Small intestine (tissue), 7 donors: ENCODE measurements around the gene PKNOX2. TPM values are rescaled to one million over a fixed set of nuclear protein-coding genes. Genes with fewer than 3 reads are reported as not detected.
A peak's percentile ranks its signal among the peaks of the same experiment; 100 is the strongest.

Experiments used
- DNase-seq, 2 donors: peaks; one replicate each; pipeline versions ENCODE4 v3.0.0 to v3.0.0-alpha.2; 2013
- FAIRE-seq: peaks from 2 replicates; lab custom pipeline; 2012; peaks lifted over from hg19 to GRCh38; lab: Jason Lieb, UNC
- H3K27ac ChIP-seq, 3 donors: one replicate each; pipeline ENCODE4 v1.5.1; 2013; ENCODE audit warnings: low read length in 2 of 3, mild to moderate bottlenecking in 2 of 3, control low read depth in 1 of 3, inconsistent platforms in 1 of 3, low read depth in 1 of 3, moderate library complexity in 1 of 3
- H3K27me3 ChIP-seq, 3 donors: one replicate each; pipeline ENCODE4 v1.6.1; 2013; ENCODE audit warnings: low read length in 3 of 3, inconsistent platforms in 1 of 3; ENCODE audit not compliant: control insufficient read depth in 3 of 3, insufficient read depth in 3 of 3
- H3K36me3 ChIP-seq, 3 donors: one replicate each; pipeline ENCODE4 v1.6.1; 2013; ENCODE audit warnings: low read length in 3 of 3, inconsistent platforms in 1 of 3, low read depth in 1 of 3, mild to moderate bottlenecking in 1 of 3, moderate library complexity in 1 of 3; ENCODE audit not compliant: control insufficient read depth in 3 of 3, insufficient read depth in 2 of 3
- H3K4me1 ChIP-seq, 3 donors: one replicate each; pipeline ENCODE4 v1.6.1; 2013; ENCODE audit warnings: low read length in 2 of 3, inconsistent platforms in 1 of 3, low read depth in 1 of 3, mild to moderate bottlenecking in 1 of 3, moderate library complexity in 1 of 3; ENCODE audit not compliant: control insufficient read depth in 3 of 3, insufficient read depth in 2 of 3
- H3K4me3 ChIP-seq, 3 donors: one replicate each; pipeline ENCODE4 v1.5.1; 2013; ENCODE audit warnings: low read length in 3 of 3, control low read depth in 1 of 3, inconsistent platforms in 1 of 3, low read depth in 1 of 3, mild to moderate bottlenecking in 1 of 3, moderate library complexity in 1 of 3
- H3K9me3 ChIP-seq, 2 donors: one replicate each; pipeline ENCODE4 v1.6.1; 2013; ENCODE audit warnings: low read depth in 1 of 2, low read length in 1 of 2; ENCODE audit not compliant: control insufficient read depth in 2 of 2, insufficient read depth in 1 of 2
- WGBS, 3 donors: extraction: QIAGEN DNeasy Blood & Tissue Kit; methylation state at CpG; one replicate each; pipeline ENCODE4 v1.1.7; 2013; 5-methylcytosine and 5-hydroxymethylcytosine counted together
- polyA plus RNA-seq, 4 donors: library from polyadenylated mRNA; stranded (reverse) in 3 of 4; unstranded in 1 of 4; fragments of 200-250 nt in 3 of 4; fragments of 120-200 nt in 1 of 4; gene quantifications; one replicate each; pipeline versions ENCODE4 v1.2.1 to v1.2.3, GENCODE V29; 2013
- donor health status: healthy with polysubstance abuse.
- donor health status: control.
- donor health status: control.
- donor health status: Bipolar disorder and iron deficiency.
- donor health status: healthy.

PKNOX2 gene
- polyA plus RNA-seq, 4 donors: 1.1 to 2.5 (median 1.2) TPM; not detected in 1

DNA sequence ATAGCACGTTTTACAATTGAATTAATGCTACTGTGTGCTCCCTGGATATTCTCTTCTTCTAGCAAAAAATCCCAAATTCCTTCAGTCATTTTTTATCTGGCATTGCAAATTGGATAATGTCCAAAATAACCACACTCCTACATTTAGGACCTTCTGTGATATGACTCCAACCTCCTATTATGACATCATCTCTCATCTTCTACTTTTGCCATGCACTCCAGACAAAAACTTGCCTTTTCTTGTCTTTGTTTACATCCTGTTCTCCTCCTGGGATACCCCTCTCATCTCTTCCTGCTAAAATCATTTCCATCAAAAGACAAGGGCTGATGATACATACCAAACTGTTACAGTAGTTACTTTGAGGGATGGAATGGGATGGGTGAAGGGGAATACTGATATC, 32.5 kb upstream of the PKNOX2 start:
- DNase-seq (no peak), FAIRE-seq (no peak)
- H3K36me3 ChIP-seq: no peaks in the 10 kb centered on the region
- H3K9me3 ChIP-seq: no peaks in the 10 kb centered on the region
- no peaks in the 10 kb centered on the region for H3K4me1 ChIP-seq
- H3K4me3 ChIP-seq: no peak overlapping the region
- 44 to 68% (median 59%) methylated on average over 1 of the region's 1 CpG for WGBS, 3 donors
- H3K27ac ChIP-seq: no peak overlapping the region
- peaks cover 0 to 4% (median 2%) of the 10 kb centered on the region in 3 donors for H3K27me3 ChIP-seq

- no peak for FAIRE-seq
- Histone ChIP-seq H3K27me3 (peaks cover 0 to 2% (median 0%) of the 10 kb centered on the region in 3 donors), H3K4me1 (no peaks in the 10 kb centered on the region), H3K9me3 (no peaks in the 10 kb centered on the region), H3K36me3 (no peaks in the 10 kb centered on the region), H3K4me3 (no peak overlapping the region), H3K27ac (no peak overlapping the region)
- 83 to 91% (median 91%) methylated on average over 7 of the region's 7 CpGs for WGBS, 3 donors
- no peak for DNase-seq
Observed at GRCh38 chr11:125132596-125132995, 32.0 kb upstream of the PKNOX2 start.

GRCh38 chr11:125136001-125136400, 28.6 kb upstream of the PKNOX2 start:
- H3K27ac ChIP-seq: no peak overlapping the region
- H3K36me3 ChIP-seq: no peaks in the 10 kb centered on the region
- DNase-seq (no peak), FAIRE-seq (no peak)
- peaks cover 0 to 7% (median 0%) of the 10 kb centered on the region in 3 donors for H3K4me1 ChIP-seq
- H3K4me3 ChIP-seq: no peak overlapping the region
- H3K9me3 ChIP-seq: no peaks in the 10 kb centered on the region
- no peaks in the 10 kb centered on the region for H3K27me3 ChIP-seq

GRCh38 chr11:125138966-125139365, 25.6 kb upstream of the PKNOX2 start:
- peaks cover 0 to 7% (median 0%) of the 10 kb centered on the region in 3 donors for H3K4me1 ChIP-seq
- DNase-seq (no peak), FAIRE-seq (no peak)
- 82 to 85% (median 84%) methylated on average over 8 of the region's 8 CpGs for WGBS, 3 donors
- no peak overlapping the region for H3K27ac ChIP-seq
- no peaks in the 10 kb centered on the region for H3K27me3 ChIP-seq
- no peaks in the 10 kb centered on the region for H3K9me3 ChIP-seq
- H3K36me3 ChIP-seq: no peaks in the 10 kb centered on the region
- no peak overlapping the region for H3K4me3 ChIP-seq

DNA sequence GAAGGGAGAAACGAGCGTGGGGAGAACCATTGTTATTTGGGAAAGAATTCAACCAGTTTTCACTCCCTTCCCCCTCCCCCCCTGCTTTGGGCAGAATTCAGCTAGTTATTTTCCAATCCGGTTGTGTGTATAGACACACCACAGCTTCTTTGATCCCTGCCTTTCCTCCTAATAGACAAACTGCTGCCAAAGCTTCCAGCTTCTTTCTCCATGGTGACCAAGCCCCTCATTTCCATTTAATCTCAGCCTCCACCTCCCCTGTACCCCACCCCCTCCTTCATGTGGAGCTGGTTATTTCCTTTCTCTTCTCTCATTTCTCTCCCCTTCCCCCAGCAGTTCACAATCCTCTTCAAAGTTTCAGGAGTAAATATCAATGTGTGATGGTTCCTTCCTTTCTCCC, 24.8 kb upstream of the PKNOX2 start:
- H3K4me3 ChIP-seq: no peak overlapping the region
- FAIRE-seq: no peak
- WGBS, 3 donors: 54 to 72% (median 65%) methylated on average over 3 of the region's 3 CpGs
- H3K9me3 ChIP-seq: no peaks in the 10 kb centered on the region
- H3K36me3 ChIP-seq: no peaks in the 10 kb centered on the region
- DNase-seq: no peak
- H3K27me3 ChIP-seq: no peaks in the 10 kb centered on the region
- H3K4me1 ChIP-seq: peaks cover 0 to 7% (median 0%) of the 10 kb centered on the region in 3 donors
- H3K27ac ChIP-seq: no peak overlapping the region

DNA sequence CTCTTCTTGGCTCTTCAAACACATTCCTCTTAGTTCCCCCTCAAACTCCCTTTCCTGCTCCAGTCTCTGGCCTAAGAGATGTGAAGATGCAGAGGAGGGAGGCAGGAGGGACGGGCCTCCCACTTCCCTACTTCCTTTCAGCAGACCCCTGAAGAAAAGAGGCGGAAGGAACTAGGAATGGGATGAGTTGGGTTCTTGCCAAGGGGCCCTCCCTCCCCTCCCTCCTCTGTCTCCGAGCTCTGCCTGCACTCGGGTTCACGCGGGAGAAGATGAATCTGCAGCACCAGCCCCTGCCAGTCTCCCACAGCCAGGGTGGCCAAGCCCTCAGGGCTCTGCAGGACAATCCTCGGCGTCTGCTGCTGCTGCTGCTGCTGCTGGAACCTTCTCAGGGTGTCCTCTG, 24.3 kb upstream of the PKNOX2 start:
- peaks cover 0 to 7% (median 0%) of the 10 kb centered on the region in 3 donors for H3K4me1 ChIP-seq
- no peak overlapping the region for H3K4me3 ChIP-seq
- H3K9me3 ChIP-seq: no peaks in the 10 kb centered on the region
- no peaks in the 10 kb centered on the region for H3K27me3 ChIP-seq
- H3K27ac ChIP-seq: no peak overlapping the region
- DNase-seq: peak in 1 of 2 donors; percentile 9
- no peaks in the 10 kb centered on the region for H3K36me3 ChIP-seq
- no peak for FAIRE-seq
- WGBS, 3 donors: 41 to 52% (median 43%) methylated on average over 7 to 8 of the region's 8 CpGs

GRCh38 chr11:125141178-125141577, 23.4 kb upstream of the PKNOX2 start:
- H3K4me1 ChIP-seq: peaks cover 0 to 7% (median 0%) of the 10 kb centered on the region in 3 donors
- H3K4me3 ChIP-seq: no peak overlapping the region
- no peaks in the 10 kb centered on the region for H3K27me3 ChIP-seq
- H3K27ac ChIP-seq: no peak overlapping the region
- no peak for DNase-seq
- H3K36me3 ChIP-seq: no peaks in the 10 kb centered on the region
- WGBS, 3 donors: 66 to 71% (median 69%) methylated on average over 12 of the region's 12 CpGs
- H3K9me3 ChIP-seq: no peaks in the 10 kb centered on the region
- FAIRE-seq: no peak

DNA sequence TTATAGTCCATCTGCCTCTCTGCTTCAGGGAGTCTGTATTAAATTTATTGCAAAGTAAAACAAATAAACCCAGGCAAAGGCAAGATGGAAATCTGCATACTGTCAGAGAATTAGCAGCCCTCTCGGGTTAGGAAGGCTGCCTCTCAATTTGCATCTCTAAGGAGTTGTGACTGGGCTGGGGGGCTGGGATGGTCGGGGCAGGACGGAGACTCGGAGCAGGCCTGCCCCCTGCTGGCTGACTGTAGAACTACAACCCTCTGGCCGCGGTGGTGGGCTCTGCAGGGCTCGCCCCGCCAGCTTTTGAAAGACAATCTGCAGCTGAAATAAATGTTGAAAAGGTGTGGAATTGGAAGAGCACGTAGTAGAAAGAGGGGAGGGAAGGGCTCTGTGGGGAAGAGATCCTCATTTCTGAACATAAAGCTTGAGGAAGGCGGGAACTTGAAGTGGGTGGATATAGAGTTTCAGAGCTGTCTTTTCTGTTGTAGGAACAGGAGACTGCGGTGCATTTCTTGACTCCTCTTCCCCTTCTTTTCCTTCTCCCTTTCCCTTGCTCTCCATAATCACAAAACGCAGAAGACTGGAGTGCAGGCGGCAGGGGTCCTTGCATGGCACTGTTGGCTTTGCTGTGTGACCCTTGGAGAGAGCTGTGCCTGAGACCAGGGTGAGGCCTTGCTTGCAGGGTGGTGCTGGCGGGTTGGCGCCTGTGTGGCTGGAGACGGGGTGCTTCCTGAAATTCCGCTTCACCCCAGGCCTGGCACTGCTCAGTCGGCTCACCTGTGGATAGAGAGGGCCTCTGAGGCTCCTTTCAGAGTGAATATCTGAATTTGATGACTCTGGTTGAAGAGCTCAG, 22.6 kb upstream of the PKNOX2 start:
- Histone ChIP-seq H3K36me3 (no peaks in the 10 kb centered on the region), H3K27ac (no peak overlapping the region), H3K9me3 (no peaks in the 10 kb centered on the region), H3K4me1 (peaks cover 0 to 7% (median 0%) of the 10 kb centered on the region in 3 donors), H3K27me3 (peaks cover 0 to under 1% (median 0%) of the 10 kb centered on the region in 3 donors), H3K4me3 (no peak overlapping the region)
- FAIRE-seq (no peak), DNase-seq (peak; percentile 7 to 53)
- 37 to 41% (median 38%) methylated on average over 18 of the region's 18 CpGs for WGBS, 3 donors
